GM12878 (cell line): ENCODE data around the gene NBPF3. TPM values are rescaled to one million over a fixed set of nuclear protein-coding genes. Genes with fewer than 3 reads are reported as not detected.

ENCODE experiments used
- ATAC-seq: fragments of 200-7000 bp; cut with Tn5 transposase; 3 replicates; pipeline ENCODE4 v1.9.1; 2020; ENCODE audit warnings: mild to moderate bottlenecking, moderate library complexity
- BruUV-seq: library from RNA; stranded (reverse); fragments of 400-500 nt; replicated peaks from 2 replicates; lab custom pipeline; 2021; lab: Mats Ljungman, UMichigan
- CTCF ChIA-PET: fragments of 300-600 bp; sonication (Branson Sonifier 250); formaldehyde crosslinking; extraction: SDS; loops from one replicate; lab custom pipeline; 2021; ENCODE audit warnings: inconsistent platforms; lab: Yijun Ruan, JAX
- POLR2A ChIA-PET: fragments of 350-600 bp; formaldehyde crosslinking; extraction: SDS; loops from one replicate; lab custom pipeline; 2021; ENCODE audit warnings: inconsistent platforms; lab: Charles Lee
- RAD21 ChIA-PET: fragments of 300-600 bp; sonication (Branson Sonifier 250); formaldehyde crosslinking; loops from one replicate; lab custom pipeline; 2023; ENCODE audit warnings: antibody characterized with exemption; ENCODE audit not compliant: unreplicated experiment; lab: Charles Lee
- SMC1A ChIA-PET: fragments of 300-600 bp; sonication (Branson Sonifier 250); formaldehyde crosslinking; loops from one replicate; lab custom pipeline; 2023; ENCODE audit not compliant: unreplicated experiment, uncharacterized antibody; lab: Charles Lee
- DNase-seq: peaks from one replicate; pipeline ENCODE4 v3.0.0-alpha.2; 2011; ENCODE audit warnings: low read depth, low spot score
- FAIRE-seq: peaks from 3 replicates; lab custom pipeline; 2011; peaks lifted over from hg19 to GRCh38; lab: Jason Lieb, UNC
- H2AFZ ChIP-seq: 2 replicates; pipeline ENCODE4 v1.6.0; 2011; ENCODE audit warnings: low read depth, low read length, control low read depth; ENCODE audit not compliant: control insufficient read depth
- H3K27ac ChIP-seq: 2 replicates; pipeline ENCODE4 v1.5.1; 2011; ENCODE audit warnings: control low read depth; ENCODE audit not compliant: control insufficient read depth, insufficient read depth
- H3K27me3 ChIP-seq, 2 experiments: replicated peaks in 1 of 2; 2 replicates each; pipeline versions ENCODE4 v1.6.0 to v1.6.1; 2011; ENCODE audit warnings: low read length in 1 of 2; ENCODE audit not compliant: control insufficient read depth in 2 of 2, insufficient read depth in 2 of 2
- H3K36me3 ChIP-seq, 2 experiments: 2 replicates each; pipeline ENCODE4 v1.5.1; 2011; ENCODE audit warnings: low read length in 1 of 2; ENCODE audit not compliant: control insufficient read depth in 2 of 2, insufficient read depth in 2 of 2
- H3K4me1 ChIP-seq: 2 replicates; pipeline ENCODE4 v1.6.1; 2011; ENCODE audit warnings: mild to moderate bottlenecking, low read length, moderate library complexity, mixed read lengths; ENCODE audit not compliant: control insufficient read depth, insufficient read depth
- H3K4me2 ChIP-seq: 2 replicates; pipeline ENCODE4 v1.6.0; 2011; ENCODE audit warnings: control low read depth; ENCODE audit not compliant: control insufficient read depth, insufficient read depth
- H3K4me3 ChIP-seq: fragments of 200-600 bp; sonication (generic); 2 replicates; pipeline ENCODE4 v1.5.1; 2016
- H3K79me2 ChIP-seq: 2 replicates; pipeline ENCODE4 v1.6.0; 2011; ENCODE audit warnings: low read length; ENCODE audit not compliant: control insufficient read depth, insufficient read depth
- H3K9ac ChIP-seq: 2 replicates; pipeline ENCODE4 v1.8.0; 2011; ENCODE audit warnings: low read length, control low read depth, mixed read lengths; ENCODE audit not compliant: control insufficient read depth, insufficient read depth
- H3K9me3 ChIP-seq: replicated peaks from 3 replicates; pipeline ENCODE4 v1.5.1; 2011; ENCODE audit warnings: mild to moderate bottlenecking, low read length; ENCODE audit not compliant: control insufficient read depth, insufficient read depth
- H4K20me1 ChIP-seq: 2 replicates; pipeline ENCODE4 v1.6.0; 2011; ENCODE audit not compliant: control insufficient read depth, insufficient read depth
- ATF7 ChIP-seq: fragments of 450-650 bp; IDR thresholded peaks from 2 replicates; pipeline ENCODE4 v1.6.1; 2016; ENCODE audit warnings: low read depth, mild to moderate bottlenecking
- CBFB ChIP-seq: IDR thresholded peaks from 2 replicates; pipeline ENCODE4 v1.6.1; 2016; ENCODE audit warnings: antibody characterized with exemption, low read depth
- CBX5 ChIP-seq: sonication (generic); IDR thresholded peaks from 2 replicates; pipeline ENCODE4 v1.6.1; 2016; ENCODE audit warnings: low read depth, moderate library complexity, mild to moderate bottlenecking, inconsistent platforms
- EP300 ChIP-seq, 2 experiments: fragments of 150-350 bp in 1 of 2; IDR thresholded peaks; 2 replicates each; pipeline ENCODE4 v1.6.1; 2011 to 2012; ENCODE audit warnings: low read depth in 2 of 2, low read length in 2 of 2, borderline replicate concordance in 1 of 2, improper control_type of control experiment in 1 of 2, inconsistent platforms in 1 of 2; ENCODE audit not compliant: control insufficient read depth in 1 of 2
- IKZF2 ChIP-seq, 2 experiments: fragments of 450-650 bp; IDR thresholded peaks; 2 replicates each; pipeline ENCODE4 v1.6.1; 2017; ENCODE audit warnings: mild to moderate bottlenecking in 2 of 2, moderate library complexity in 2 of 2
- MTA2 ChIP-seq: fragments of 450-650 bp; IDR thresholded peaks from 2 replicates; pipeline ENCODE4 v1.6.1; 2016; ENCODE audit warnings: low read depth, mild to moderate bottlenecking, moderate library complexity
- NR2C2 ChIP-seq: IDR thresholded peaks from 2 replicates; pipeline ENCODE4 v1.6.1; 2011; ENCODE audit warnings: borderline replicate concordance, low read depth; ENCODE audit not compliant: control insufficient read depth, insufficient read length
- NR2F1 ChIP-seq: fragments of 450-650 bp; conservative IDR thresholded peaks from 2 replicates; pipeline ENCODE4 v1.6.1; 2017; ENCODE audit warnings: mild to moderate bottlenecking
- RCOR1 ChIP-seq: conservative IDR thresholded peaks from 2 replicates; pipeline ENCODE4 v1.6.1; 2012; ENCODE audit warnings: low read depth, low read length, improper control_type of control experiment
- RELB ChIP-seq: fragments of 450-650 bp; IDR thresholded peaks from 2 replicates; pipeline ENCODE4 v1.6.1; 2017; ENCODE audit warnings: low read depth, mild to moderate bottlenecking, moderate library complexity
- SMAD1 ChIP-seq: fragments of 450-650 bp; IDR thresholded peaks from 2 replicates; pipeline ENCODE4 v1.6.1; 2018; ENCODE audit warnings: mild to moderate bottlenecking, low read depth; ENCODE audit not compliant: partially characterized antibody
- SMARCA5 ChIP-seq: fragments of 450-650 bp; IDR thresholded peaks from 2 replicates; pipeline ENCODE4 v1.6.1; 2017; ENCODE audit warnings: mild to moderate bottlenecking
- SP1 ChIP-seq: IDR thresholded peaks from one replicate; pipeline ENCODE4 v1.6.1; 2011; ENCODE audit warnings: low read depth, low read length
- STAT3 ChIP-seq: IDR thresholded peaks from 2 replicates; pipeline ENCODE4 v1.6.1; 2011; ENCODE audit warnings: low read depth, low read length, improper control_type of control experiment
- WGBS: methylation state at CpG from one replicate; pipeline ENCODE4 v1.1.6; 2016; ENCODE audit warnings: low lambda C conversion rate; ENCODE audit not compliant: insufficient replicate concordance, insufficient coverage; ENCODE audit errors: missing lambda C conversion rate; 5-methylcytosine and 5-hydroxymethylcytosine counted together
- in situ Hi-C: fragments of 300-500 bp; cut with MboI; formaldehyde crosslinking; loops from 9 replicates; pipeline ENCODE4 v1.14.3; 2018; ENCODE audit warnings: mixed read lengths
- intact Hi-C: fragments of 100-400 bp; cut with micrococcal nuclease; formaldehyde crosslinking; loops from one replicate; pipeline ENCODE4 v1.14.2; 2022; ENCODE audit not compliant: unreplicated experiment
- polyA plus RNA-seq, 11 experiments: library from polyadenylated mRNA; depleted of rRNA in 4 of 11; unstranded in 6 of 11; stranded (reverse) in 5 of 11; fragments of >200 nt; fragmentation: Nextera tagmentation in 4 of 11; fragmentation: Illumina TruSeq in 1 of 11; extraction: Ambion mirVana in 4 of 11; extraction: Trizol in 1 of 11; gene quantifications; 1 replicate in 1 of 11; 2 replicates in 10 of 11; pipeline versions ENCODE4 v1.2.1 to v1.2.3, GENCODE V29; 2011 to 2016; ENCODE audit warnings: inconsistent platforms in 2 of 11, missing spikeins in 2 of 11, low read depth in 1 of 11
- total RNA-seq, 4 experiments: library from RNA; depleted of rRNA in 3 of 4; stranded (reverse); fragments of >200 nt in 3 of 4; fragmentation: Illumina TruSeq in 1 of 4; extraction: Trizol in 1 of 4; gene quantifications; 2 replicates each; pipeline versions ENCODE4 v1.2.1 to v1.2.3, GENCODE V29; 2013 to 2021

The NBPF3 gene
- total and polyA plus RNA-seq, 10 of the 15 experiments (the other 5 are each of a cell fraction or from before 2014, with no cell fraction given), result 0.56 to 4.4 (median 2.7) TPM

GRCh38 chr1:21526441-21526840, 86.5 kb downstream of the NBPF3 start:
- intact Hi-C loops, result no loop called here

More at GRCh38 chr1:21526441-21526840, 86.5 kb downstream of the NBPF3 start:
- POLR2A ChIA-PET, result interaction anchor here (1.2 to 1.6 kb wide), 2 partner anchors 10 to 12 kb away, joined by 3 to 6 read pairs; no protein-coding TSS in a partner anchor
- 4% methylated on average over 1 of the region's 1 CpG for whole genome bisulfite sequencing
- Histone ChIP-seq H2AFZ (no peak overlapping the region), H3K4me1 (peaks cover 7% of the 10 kb centered on the region), H3K9ac (no peak overlapping the region), H3K4me2 (no peak overlapping the region), H3K27me3 (no peaks in the 10 kb centered on the region; a peak in 1 of 4 replicates), H3K4me3 (no peak overlapping the region), H3K79me2 (no peaks in the 10 kb centered on the region), H3K36me3 (no peaks in the 10 kb centered on the region), H4K20me1 (no peaks in the 10 kb centered on the region), H3K9me3 (no peaks in the 10 kb centered on the region), H3K27ac (no peak overlapping the region)
- FAIRE-seq (no peak), ATAC-seq (peak; percentile 67), DNase-seq (no peak)
- CTCF ChIA-PET, result interaction anchor here (0.7 to 19.0 kb wide), 2 partner anchors 14 to 19 kb away, joined by 4 to 327 read pairs; partner anchors contain the start of gene ALPL
- in situ Hi-C loops, result no loop called here
- RAD21 ChIA-PET, result interaction anchor here (0.9 to 1.4 kb wide), 3 partner anchors 11 to 17 kb away, joined by 3 to 4 read pairs (median 3); partner anchors contain the start of gene ALPL
- SMC1A ChIA-PET, result interaction anchor here (0.7 to 18.9 kb wide), 5 partner anchors 9 to 232 kb away, joined by 3 to 326 read pairs (median 5); partner anchors contain the start of gene ALPL
- BruUV-seq, result no TSS peak
- TF ChIP-seq CBFB (no peak), SMARCA5 (no peak), IKZF2 (IDR thresholded peaks at IDR 0.05) (peak in 1 of 2 experiments; percentile 29; a peak in 1 of 4 replicates), ATF7 (peak; percentile 52), SMAD1 (no peak), NR2C2 (no peak), CBX5 (no peak), EP300 (IDR thresholded peaks at IDR 0.05; ENCODE audit: borderline replicate concordance in 1 of 2, control insufficient read depth in 1 of 2, low read depth in 2 of 2, low read length in 2 of 2) (0 out of 4 replicates have a peak, but pooled peaks of 1 of the 2 experiments have one; percentile 26), SP1 (no peak), RELB (peak; percentile 71; the same call in 1 of the 2 replicates), NR2F1 (peak; percentile 39), RCOR1 (no peak), STAT3 (no peak), MTA2 (peak; percentile 94)
